H9 (cell line): Measurements from ENCODE around the gene AKAP12. TPM values are rescaled to one million over a fixed set of nuclear protein-coding genes. Genes with fewer than 3 reads are reported as not detected.

Experiments used
- DNase-seq: peaks from one replicate; pipeline ENCODE4 v3.0.0-alpha.2; 2017
- H2AFZ ChIP-seq: one replicate; pipeline ENCODE4 v1.6.1; 2013; ENCODE audit warnings: mild to moderate bottlenecking, low read length, control low read depth, moderate library complexity
- H2AK5ac ChIP-seq: 2 replicates; pipeline ENCODE4 v1.6.1; 2013; ENCODE audit warnings: low read length, control low read depth, mixed read lengths; ENCODE audit not compliant: insufficient read length
- H2BK120ac ChIP-seq: one replicate; pipeline ENCODE4 v1.6.1; 2013; ENCODE audit warnings: low read depth, mild to moderate bottlenecking, low read length, control low read depth, inconsistent platforms; ENCODE audit not compliant: poor library complexity, severe bottlenecking
- H2BK12ac ChIP-seq: 2 replicates; pipeline ENCODE4 v1.6.1; 2013; ENCODE audit warnings: low read length, control low read depth, mixed read lengths, low read depth; ENCODE audit not compliant: insufficient read length
- H2BK15ac ChIP-seq: 2 replicates; pipeline ENCODE4 v1.6.1; 2013; ENCODE audit warnings: low read depth, low read length, control low read depth
- H2BK20ac ChIP-seq: one replicate; pipeline ENCODE4 v1.6.1; 2013; ENCODE audit warnings: low read depth, mild to moderate bottlenecking, low read length, control low read depth, inconsistent platforms; ENCODE audit not compliant: poor library complexity, severe bottlenecking
- H2BK5ac ChIP-seq: 2 replicates; pipeline ENCODE4 v1.6.1; 2013; ENCODE audit warnings: low read length, control low read depth, mixed read lengths; ENCODE audit not compliant: insufficient read length
- H3K14ac ChIP-seq: 2 replicates; pipeline ENCODE4 v1.6.1; 2013; ENCODE audit warnings: low read length, control low read depth; ENCODE audit not compliant: insufficient read depth
- H3K18ac ChIP-seq: 2 replicates; pipeline ENCODE4 v1.6.1; 2013; ENCODE audit warnings: low read depth, mild to moderate bottlenecking, mixed read lengths, low read length, control low read depth; ENCODE audit not compliant: insufficient read length
- H3K23ac ChIP-seq: 2 replicates; pipeline ENCODE4 v1.6.1; 2013; ENCODE audit warnings: low read length, control low read depth, mixed read lengths, low read depth; ENCODE audit not compliant: insufficient read length
- H3K23me2 ChIP-seq: 2 replicates; pipeline ENCODE4 v1.6.1; 2013; ENCODE audit warnings: low read depth, mild to moderate bottlenecking, mixed read lengths, low read length, control low read depth; ENCODE audit not compliant: insufficient read length, poor library complexity, severe bottlenecking
- H3K27ac ChIP-seq: 2 replicates; pipeline ENCODE4 v1.5.1; 2013; ENCODE audit warnings: low read length, control low read depth, mixed read lengths, low read depth; ENCODE audit not compliant: insufficient read length
- H3K27me3 ChIP-seq: 2 replicates; pipeline ENCODE4 v1.6.1; 2013; ENCODE audit warnings: low read length, control low read depth, inconsistent platforms; ENCODE audit not compliant: insufficient read depth
- H3K4ac ChIP-seq: 2 replicates; pipeline ENCODE4 v1.6.1; 2013; ENCODE audit warnings: low read depth, mild to moderate bottlenecking, control low read depth, inconsistent platforms, low read length, moderate library complexity
- H3K4me1 ChIP-seq: 2 replicates; pipeline ENCODE4 v1.6.1; 2013; ENCODE audit warnings: low read length, control low read depth, inconsistent platforms; ENCODE audit not compliant: insufficient read depth
- H3K4me2 ChIP-seq: 2 replicates; pipeline ENCODE4 v1.6.1; 2013; ENCODE audit warnings: low read length, control low read depth, mixed read lengths; ENCODE audit not compliant: insufficient read length, insufficient read depth
- H3K56ac ChIP-seq: 2 replicates; pipeline ENCODE4 v1.6.1; 2013; ENCODE audit warnings: low read depth, mild to moderate bottlenecking, mixed read lengths, low read length, control low read depth; ENCODE audit not compliant: insufficient read length
- H3K79me1 ChIP-seq: 2 replicates; pipeline ENCODE4 v1.6.1; 2013; ENCODE audit warnings: low read depth, mild to moderate bottlenecking, moderate library complexity, low read length, control low read depth, inconsistent platforms; ENCODE audit not compliant: insufficient read depth, poor library complexity, severe bottlenecking
- H3K79me2 ChIP-seq: 2 replicates; pipeline ENCODE4 v1.6.1; 2013; ENCODE audit warnings: low read length, control low read depth, inconsistent platforms; ENCODE audit not compliant: insufficient read depth
- H3K9ac ChIP-seq: 2 replicates; pipeline ENCODE4 v1.6.1; 2013; ENCODE audit warnings: low read length, control low read depth, mixed read lengths; ENCODE audit not compliant: insufficient read length; ENCODE audit errors: extremely low read depth
- H3K9me3 ChIP-seq: one replicate; pipeline ENCODE4 v1.6.1; 2013; ENCODE audit warnings: low read depth, low read length, inconsistent platforms; ENCODE audit not compliant: control insufficient read depth
- H3T11ph ChIP-seq: one replicate; pipeline ENCODE4 v1.6.1; 2013; ENCODE audit warnings: mild to moderate bottlenecking, low read length, control low read depth, inconsistent platforms
- H4K20me1 ChIP-seq: one replicate; pipeline ENCODE4 v1.6.1; 2013; ENCODE audit not compliant: control insufficient read depth, insufficient read length, insufficient read depth
- H4K5ac ChIP-seq: 2 replicates; pipeline ENCODE4 v1.6.1; 2013; ENCODE audit warnings: low read depth, mild to moderate bottlenecking, mixed read lengths, low read length, control low read depth; ENCODE audit not compliant: insufficient read length
- H4K8ac ChIP-seq: replicated peaks from 2 replicates; pipeline ENCODE4 v1.6.1; 2013; ENCODE audit warnings: low read length, control low read depth, mixed read lengths, low read depth; ENCODE audit not compliant: insufficient read length
- H4K91ac ChIP-seq: 2 replicates; pipeline ENCODE4 v1.6.1; 2013; ENCODE audit warnings: low read depth, mild to moderate bottlenecking, moderate library complexity, mixed read lengths, low read length, control low read depth; ENCODE audit not compliant: insufficient read length
- H3K27ac Mint-ChIP-seq, 3 experiments: 2 replicates in 2 of 3; 3 replicates in 1 of 3; pipeline ENCODE4 v1.8.0; 2020 to 2021; ENCODE audit warnings: mixed read lengths in 3 of 3, mild to moderate bottlenecking in 1 of 3, moderate library complexity in 1 of 3
- H3K27me3 Mint-ChIP-seq: 2 replicates; pipeline ENCODE4 v1.8.0; 2021; ENCODE audit warnings: low read depth, mild to moderate bottlenecking, moderate library complexity, mixed read lengths
- H3K36me3 Mint-ChIP-seq, 3 experiments: 2 replicates in 2 of 3; 3 replicates in 1 of 3; pipeline ENCODE4 v1.8.0; 2020 to 2021; ENCODE audit warnings: low read depth in 3 of 3, mixed read lengths in 3 of 3; ENCODE audit not compliant: insufficient read depth in 1 of 3
- H3K4me1 Mint-ChIP-seq, 2 experiments: 2 replicates each; pipeline ENCODE4 v1.8.0; 2020; ENCODE audit warnings: mixed read lengths in 2 of 2
- H3K4me3 Mint-ChIP-seq, 2 experiments: 2 replicates in 1 of 2; 3 replicates in 1 of 2; pipeline ENCODE4 v1.8.0; 2020 to 2021; ENCODE audit warnings: mild to moderate bottlenecking in 2 of 2, mixed read lengths in 2 of 2, moderate library complexity in 1 of 2
- H3K9me3 Mint-ChIP-seq, 2 experiments: 2 replicates in 1 of 2; 3 replicates in 1 of 2; pipeline ENCODE4 v1.8.0; 2020; ENCODE audit warnings: mild to moderate bottlenecking in 2 of 2, mixed read lengths in 2 of 2, moderate library complexity in 1 of 2
- CTCF ChIP-seq: fragments of 200-600 bp; sonication (generic); conservative IDR thresholded peaks from 3 replicates; pipeline ENCODE4 v1.8.0; 2021; ENCODE audit warnings: antibody characterized with exemption, mild to moderate bottlenecking
- WGBS: extraction: QIAGEN DNeasy Blood & Tissue Kit; methylation state at CpG from one replicate; pipeline ENCODE4 v1.1.7; 2013; ENCODE audit warnings: missing lambda C conversion rate, low lambda C conversion rate, mixed read lengths; ENCODE audit not compliant: insufficient read length; ENCODE audit errors: extremely low coverage; 5-methylcytosine and 5-hydroxymethylcytosine counted together
- total RNA-seq: library from RNA; stranded (reverse); gene quantifications from 2 replicates; pipeline ENCODE4 v1.2.1, GENCODE V29; 2021

The AKAP12 gene
- total RNA-seq, 1 experiment from 2014 or later = 52.3 TPM

DNA sequence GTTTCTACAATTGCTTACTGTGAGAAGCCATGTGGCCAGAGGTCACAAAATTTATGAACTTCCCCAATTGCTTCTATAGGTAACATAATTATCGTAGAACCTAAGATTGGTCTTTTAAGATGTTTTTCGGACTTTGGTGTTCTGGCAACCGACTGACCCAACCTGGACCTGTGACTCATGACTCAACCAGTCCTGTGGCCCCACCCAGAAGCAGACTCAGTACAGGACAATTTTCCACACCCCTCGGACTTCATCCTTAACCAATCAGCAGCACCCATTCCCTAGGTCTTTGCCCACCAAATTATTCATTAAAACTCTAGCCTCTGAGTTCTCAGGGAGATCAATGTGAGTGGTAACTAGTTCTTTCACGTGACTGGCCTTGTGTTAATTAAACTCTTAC lies 26.4 kb upstream of the AKAP12 start:
- Histone ChIP-seq H3K14ac (no peak overlapping the region), H3K56ac (no peak overlapping the region), H4K20me1 (no peaks in the 10 kb centered on the region), H2AK5ac (no peak overlapping the region), H4K5ac (no peak overlapping the region), H3T11ph (no peak overlapping the region), H2BK12ac (no peak overlapping the region), H3K23me2 (no peaks in the 10 kb centered on the region), H3K18ac (no peak overlapping the region), H3K9me3 (no peaks in the 10 kb centered on the region), H3K27ac (no peak overlapping the region), H4K91ac (no peak overlapping the region), H3K23ac (no peak overlapping the region), H3K79me1 (no peaks in the 10 kb centered on the region), H3K27me3 (no peaks in the 10 kb centered on the region), H2BK120ac (no peak overlapping the region), H3K9ac (no peak overlapping the region), H2AFZ (no peak overlapping the region), H2BK15ac (no peak overlapping the region), H3K4me1 (no peaks in the 10 kb centered on the region), H3K79me2 (no peaks in the 10 kb centered on the region), H3K4me2 (no peak overlapping the region), H2BK5ac (no peak overlapping the region), H4K8ac (no peak overlapping the region), H3K4ac (no peak overlapping the region), H2BK20ac (no peak overlapping the region)
- no CpG with 5 or more reads among the region's 5 CpGs for WGBS
- H3K4me3 Mint-ChIP-seq = no peak overlapping the region
- peaks cover 2% of the 10 kb centered on the region; the same call in 1 of the 2 replicates for H3K27me3 Mint-ChIP-seq
- H3K4me1 Mint-ChIP-seq = peaks cover 9 to 12% of the 10 kb centered on the region in 2 experiments
- H3K9me3 Mint-ChIP-seq = peaks cover 24 to 32% of the 10 kb centered on the region in 2 experiments
- DNase-seq = no peak
- no peak overlapping the region for H3K27ac Mint-ChIP-seq
- no peak for TF ChIP-seq CTCF
- peaks cover 7 to 14% (median 9%) of the 10 kb centered on the region in 3 experiments; a peak in 6 of 7 replicates for H3K36me3 Mint-ChIP-seq
